HS-5 (cell line): Measurements from ENCODE around the gene SPECC1.
A peak's percentile ranks its signal among the peaks of the same experiment; 100 is the strongest.
"Not testable (repeated sequence)": the region's sequence is repeated elsewhere in the genome, so short reads cannot be mapped to it uniquely, and the experiment has no call there.

Source experiments
- DNase-seq: peaks from one replicate; pipeline ENCODE4 v3.0.0-alpha.2; 2012; ENCODE audit warnings: low read depth

The SPECC1 gene

GRCh38 chr17:20173091-20173490 is 163.9 kb downstream of the SPECC1 start:
- no peak for DNase-seq

DNA sequence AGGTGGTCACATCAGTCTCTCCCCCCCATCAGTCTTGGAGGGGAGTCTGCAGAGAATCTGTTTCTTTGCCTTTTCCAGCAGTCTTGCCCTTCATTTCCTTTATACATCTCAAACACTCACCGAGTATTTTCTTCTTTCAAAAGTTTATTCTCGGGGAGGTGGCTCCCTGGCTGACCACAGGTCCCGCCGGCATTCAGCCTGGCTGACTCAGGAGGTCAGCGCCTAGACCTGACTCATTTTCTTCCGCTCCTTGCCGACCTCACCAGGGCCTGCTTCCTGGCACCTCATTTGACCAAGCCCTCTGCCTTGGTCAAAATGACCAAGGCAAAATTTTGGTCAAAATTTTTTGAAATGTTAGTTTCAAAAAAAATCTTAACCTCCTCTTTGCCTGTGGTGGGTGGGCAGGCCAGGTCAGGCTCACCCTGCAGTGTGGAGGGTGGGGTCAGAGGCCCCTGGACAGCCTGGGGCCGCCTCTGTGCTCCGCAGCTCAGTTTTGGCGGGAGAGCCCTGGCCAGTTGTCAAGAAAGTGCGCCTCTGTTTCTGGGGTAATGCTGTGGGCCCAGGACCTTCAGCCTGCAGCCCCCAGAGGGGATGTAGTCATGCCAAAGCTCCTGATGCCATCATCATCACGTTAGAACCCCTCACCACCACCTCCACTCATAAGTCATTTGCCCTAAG is 165.6 kb downstream of the SPECC1 start:
- DNase-seq, result peak; percentile 64

DNA sequence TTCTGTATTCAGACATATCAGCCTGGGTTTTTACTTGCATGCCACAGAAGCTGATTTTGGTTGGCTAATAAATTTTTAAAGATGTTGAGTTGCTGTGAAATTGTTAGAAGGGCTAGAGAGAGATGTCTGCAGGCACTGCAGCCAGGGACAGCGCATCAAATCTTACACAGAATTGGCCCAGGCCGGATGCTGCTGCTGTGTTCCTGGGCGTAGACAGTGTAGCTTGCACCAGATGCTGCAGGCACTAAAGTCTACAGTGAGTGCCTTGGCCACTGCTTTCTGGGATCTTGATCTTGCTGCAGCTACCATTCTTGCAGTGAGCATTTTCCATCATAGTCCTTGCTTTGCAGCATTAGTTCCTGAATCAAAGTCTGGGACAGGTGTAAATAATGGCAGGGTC is 169.9 kb downstream of the SPECC1 start:
- no peak for DNase-seq

DNA sequence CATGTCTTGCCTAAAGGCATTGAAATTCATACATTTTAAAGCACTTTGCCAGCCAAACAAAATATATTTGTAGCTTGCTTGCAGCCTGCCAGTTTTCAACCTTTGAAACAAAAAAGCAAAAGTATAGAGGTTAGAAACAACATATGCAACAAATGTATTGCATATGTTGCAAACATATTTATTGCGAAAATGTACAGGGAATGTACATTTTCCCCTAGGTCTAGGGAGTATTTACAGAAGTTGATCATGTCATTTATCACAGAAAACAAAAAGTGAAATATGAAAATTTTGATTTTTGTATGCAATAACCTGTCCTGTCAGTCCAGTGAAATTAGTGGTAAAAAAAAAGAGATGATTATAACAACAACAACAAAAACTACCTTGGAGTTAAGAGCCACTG is 171.5 kb downstream of the SPECC1 start:
- no peak for DNase-seq

GRCh38 chr17:20184181-20184580 is 175.0 kb downstream of the SPECC1 start:
- no peak for DNase-seq

DNA sequence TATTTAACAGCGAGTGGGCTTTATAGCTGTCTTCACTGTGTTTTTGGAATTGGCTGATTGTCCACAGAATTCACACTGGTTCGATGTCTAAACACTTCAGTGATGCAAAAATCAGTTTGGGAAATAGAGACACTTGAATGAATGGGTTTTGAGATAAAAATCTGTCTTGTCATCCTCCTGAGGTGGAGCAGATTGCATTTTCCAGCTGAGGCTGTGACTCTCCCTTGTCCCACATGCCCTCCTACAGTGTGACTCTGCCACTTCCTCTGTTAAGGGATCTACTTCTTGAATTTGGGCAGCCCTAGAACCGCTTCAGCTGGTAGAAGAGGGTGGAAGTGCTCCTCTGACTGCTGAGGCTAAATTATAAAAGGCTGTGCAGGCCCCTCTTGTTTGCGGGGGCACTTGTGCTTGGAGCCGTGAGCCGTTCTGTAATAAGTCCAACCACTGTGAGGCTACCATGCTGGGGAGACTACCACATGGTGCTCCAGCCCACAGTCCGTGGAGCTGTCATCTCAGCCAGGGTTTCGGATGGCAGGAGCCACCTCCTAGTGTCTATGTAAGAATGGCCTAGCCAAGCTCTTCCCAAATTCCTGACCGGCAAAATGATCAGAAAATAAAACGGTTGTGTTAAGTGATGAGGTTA is 175.9 kb downstream of the SPECC1 start:
- no peak for DNase-seq

DNA sequence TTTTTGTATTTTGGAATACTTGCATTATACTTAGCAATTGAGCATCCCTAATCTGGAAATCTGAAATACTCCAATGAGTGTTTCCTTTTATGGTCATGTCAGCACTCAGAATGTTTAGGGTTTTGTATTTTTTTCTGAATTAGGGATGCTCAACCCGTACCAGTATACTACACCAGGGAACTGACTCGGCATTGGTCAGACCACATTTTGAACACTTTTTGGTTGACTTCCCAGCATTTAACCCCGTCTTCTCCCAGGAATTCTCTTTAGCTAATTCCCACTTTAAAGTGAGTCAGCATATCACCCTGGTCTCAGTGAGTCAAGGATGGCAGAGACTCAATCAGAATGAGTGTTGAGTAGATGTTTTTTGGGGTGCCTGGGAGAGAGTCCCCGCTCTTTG is 177.9 kb downstream of the SPECC1 start:
- DNase-seq, result peak; percentile 47

GRCh38 chr17:20189302-20189701 is 180.1 kb downstream of the SPECC1 start:
- no peak for DNase-seq

GRCh38 chr17:20189979-20190378 is 180.8 kb downstream of the SPECC1 start:
- no peak for DNase-seq

DNA sequence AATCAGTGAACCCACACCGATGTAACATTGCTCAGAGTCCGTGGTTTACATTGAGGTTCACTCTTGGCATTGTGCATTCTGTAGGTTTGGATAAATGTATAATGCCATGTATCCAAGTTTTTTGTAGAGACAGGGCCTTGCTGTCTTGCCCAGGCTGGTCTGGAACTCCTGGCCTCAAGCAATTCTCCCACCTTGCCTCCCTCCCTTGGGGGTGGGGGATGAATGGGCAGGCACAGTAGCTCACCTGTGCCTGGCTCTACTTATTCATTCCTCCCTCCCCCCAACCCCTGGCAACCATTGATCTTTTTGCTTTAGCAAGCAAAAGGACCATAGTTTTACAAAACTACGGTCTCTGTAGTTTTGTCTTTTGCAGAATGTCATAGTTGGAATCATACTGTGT is 181.4 kb downstream of the SPECC1 start:
- no peak for DNase-seq

- DNase-seq, result peak; percentile 69
Measured at GRCh38 chr17:20191056-20191455, 181.9 kb downstream of the SPECC1 start.

GRCh38 chr17:20196286-20196685 is 187.1 kb downstream of the SPECC1 start:
- DNase-seq, result not testable (repeated sequence)

DNA sequence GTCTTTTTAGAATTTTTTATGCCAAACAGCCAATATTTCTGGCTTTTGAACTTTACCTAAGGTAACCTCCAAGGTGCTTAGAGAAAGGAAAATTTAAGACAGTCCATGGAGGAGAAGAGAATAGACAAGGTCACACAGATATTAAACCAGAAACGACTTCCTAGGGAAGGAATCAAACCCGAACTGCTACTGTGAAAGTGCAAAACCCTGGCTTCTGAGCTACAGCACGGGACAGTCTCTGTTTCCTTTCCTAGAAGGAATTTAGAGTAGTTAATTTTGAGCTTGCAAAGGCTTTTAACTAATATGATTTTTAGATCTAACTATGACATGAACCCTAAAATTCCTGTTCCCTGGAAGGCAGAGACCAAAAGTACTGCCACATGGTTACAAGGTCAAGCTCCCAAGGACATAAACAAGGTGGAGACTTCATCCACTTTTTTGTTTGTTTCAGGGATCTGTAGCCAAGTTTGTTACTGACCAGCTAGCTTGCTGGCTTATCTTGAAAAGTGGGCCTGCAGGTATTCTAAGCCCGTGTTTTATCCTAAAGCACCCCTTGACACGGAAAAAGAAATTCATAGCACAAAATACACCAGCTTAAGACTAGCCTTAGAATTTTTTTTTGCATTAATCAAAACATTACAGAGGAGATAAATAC is 188.2 kb downstream of the SPECC1 start:
- no peak for DNase-seq

DNA sequence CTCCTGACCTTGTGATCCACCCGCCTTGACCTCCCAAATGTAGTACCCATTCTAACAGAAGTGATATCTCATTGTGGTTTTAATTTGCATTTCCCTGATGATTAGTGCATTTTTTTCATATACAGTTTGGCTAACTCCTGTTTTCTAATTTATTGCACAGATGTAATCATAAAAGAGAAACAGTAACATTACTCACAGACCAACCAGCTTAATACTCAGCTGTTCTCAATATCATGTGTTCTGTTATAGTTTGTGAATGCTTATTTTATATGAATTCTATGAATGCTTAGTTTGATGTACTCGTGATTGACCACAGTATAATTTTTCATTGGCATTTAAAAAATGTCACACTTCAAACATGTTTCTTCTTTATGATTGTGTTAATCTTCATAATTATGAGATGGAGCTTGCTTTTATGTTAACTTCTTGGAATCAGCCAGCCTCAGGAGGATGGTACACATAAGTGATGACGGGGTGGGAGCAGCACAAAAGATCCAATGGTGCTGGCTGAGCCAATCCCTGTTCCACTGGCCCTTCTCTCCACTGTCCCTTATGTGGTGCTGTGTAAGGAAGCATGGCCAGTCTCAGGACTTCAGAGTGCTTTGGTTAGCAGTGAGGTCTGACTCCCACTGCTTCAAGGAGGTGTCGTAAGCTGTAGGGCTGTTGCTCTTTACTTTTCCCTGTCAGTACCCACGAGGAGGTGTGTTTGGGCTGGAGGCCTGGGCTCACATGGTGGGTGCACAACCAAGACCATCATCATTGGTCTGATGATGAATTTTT is 191.0 kb downstream of the SPECC1 start:
- no peak for DNase-seq

DNA sequence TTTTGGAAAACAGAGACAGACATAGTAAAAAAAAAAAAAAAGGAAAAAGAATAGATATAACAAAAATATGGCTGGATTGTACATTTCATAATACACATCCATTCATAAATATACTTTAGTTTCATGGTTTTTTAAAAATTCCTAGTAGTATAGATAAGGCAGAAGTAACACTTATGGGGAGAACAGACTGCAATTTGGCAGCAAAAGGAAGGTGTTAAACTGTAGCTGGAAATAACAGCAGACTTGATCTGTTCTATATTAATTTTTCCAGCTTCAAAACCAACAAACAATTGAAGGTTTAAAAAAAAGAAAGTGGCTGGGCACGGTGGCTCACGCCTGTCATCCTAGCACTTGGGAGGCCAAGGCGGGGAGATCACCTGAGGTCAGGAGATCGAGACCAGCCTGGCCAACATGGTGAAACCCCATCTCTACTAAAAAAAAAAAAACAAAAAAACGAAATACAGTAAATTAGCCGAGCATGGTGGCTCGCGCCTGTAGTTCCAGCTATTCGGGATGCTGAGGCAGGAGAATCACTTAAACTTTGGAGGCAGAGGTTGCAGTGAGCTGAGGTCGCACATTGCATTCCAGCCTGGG is 191.8 kb downstream of the SPECC1 start:
- DNase-seq, result no peak

DNA sequence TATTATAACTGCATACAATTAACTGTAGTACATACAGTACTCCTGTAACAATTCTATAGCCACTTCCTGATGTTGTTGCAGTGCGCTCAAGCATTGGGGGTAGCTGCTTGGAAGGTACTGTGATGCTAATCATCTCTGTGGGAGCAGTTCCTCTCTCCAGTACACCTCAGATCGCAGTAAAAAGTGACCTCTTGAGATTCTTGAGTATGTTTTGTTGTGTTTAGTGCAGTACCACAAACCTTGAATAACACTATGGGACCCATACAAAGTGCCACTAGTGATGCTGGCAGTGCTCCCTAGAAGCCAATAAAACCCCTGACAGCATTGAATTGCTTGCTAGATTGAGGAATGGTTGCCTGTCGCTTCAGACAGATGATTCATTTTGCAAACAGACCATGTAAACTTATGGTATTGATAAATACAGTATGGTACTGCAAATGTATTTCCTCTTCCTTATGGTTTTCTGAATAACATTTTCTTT is 193.0 kb downstream of the SPECC1 start:
- no peak for DNase-seq

DNA sequence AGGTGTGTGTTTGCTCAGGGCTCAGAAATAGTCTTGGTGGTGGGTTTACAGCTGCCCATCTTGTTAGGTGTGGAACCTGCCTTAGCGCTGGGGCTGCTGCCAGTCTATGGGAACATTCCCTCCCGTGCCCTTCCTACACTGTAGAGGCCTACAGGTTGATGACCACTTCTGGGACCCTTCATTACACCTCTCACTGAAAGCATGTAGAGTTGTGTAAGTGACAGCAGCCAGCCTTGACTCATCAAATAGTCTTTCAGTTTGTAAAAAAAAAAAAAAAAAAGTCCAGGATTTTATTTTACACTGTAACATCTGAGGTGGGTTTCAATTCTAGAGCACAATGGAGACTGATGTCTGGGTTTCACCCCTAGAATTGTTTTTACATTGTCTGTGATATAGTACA is 193.9 kb downstream of the SPECC1 start:
- DNase-seq, result no peak

- DNase-seq, result no peak
Measured at GRCh38 chr17:20203761-20204263, 194.7 kb downstream of the SPECC1 start.

DNA sequence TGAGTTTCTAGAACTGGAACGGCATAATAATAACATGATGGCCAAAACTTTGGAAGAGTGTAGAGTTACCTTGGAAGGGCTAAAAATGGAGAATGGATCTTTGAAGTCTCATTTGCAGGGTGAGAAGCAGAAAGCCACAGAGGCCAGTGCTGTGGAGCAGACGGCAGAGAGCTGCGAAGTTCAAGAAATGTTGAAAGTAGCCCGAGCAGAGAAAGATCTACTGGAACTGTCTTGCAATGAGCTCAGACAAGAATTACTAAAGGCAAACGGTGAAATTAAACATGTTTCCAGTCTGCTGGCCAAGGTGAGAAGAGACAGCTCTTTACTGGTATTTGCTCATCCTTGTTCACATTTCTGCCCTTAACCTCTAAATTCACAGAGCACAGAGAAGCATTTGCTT is 196.4 kb downstream of the SPECC1 start:
- DNase-seq, result no peak

DNA sequence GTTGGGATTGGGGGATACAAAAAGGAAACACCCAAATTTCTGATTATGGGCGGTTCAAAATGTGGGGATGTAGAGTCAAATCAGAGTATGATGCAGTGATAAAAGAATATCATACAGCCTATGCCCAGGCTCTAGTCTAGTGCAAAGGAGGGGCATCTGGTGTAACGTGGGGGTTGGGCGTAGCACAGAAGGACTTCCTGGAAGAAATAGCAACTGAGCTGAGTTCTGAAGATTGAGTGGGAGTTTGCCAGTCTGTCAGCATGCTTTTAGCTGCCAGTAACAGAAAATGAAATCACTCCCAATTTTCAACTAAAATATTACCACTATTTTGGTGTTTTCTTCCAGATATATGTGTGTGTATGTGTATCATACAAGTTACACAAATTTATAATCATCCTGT is 196.9 kb downstream of the SPECC1 start:
- DNase-seq, result no peak

DNA sequence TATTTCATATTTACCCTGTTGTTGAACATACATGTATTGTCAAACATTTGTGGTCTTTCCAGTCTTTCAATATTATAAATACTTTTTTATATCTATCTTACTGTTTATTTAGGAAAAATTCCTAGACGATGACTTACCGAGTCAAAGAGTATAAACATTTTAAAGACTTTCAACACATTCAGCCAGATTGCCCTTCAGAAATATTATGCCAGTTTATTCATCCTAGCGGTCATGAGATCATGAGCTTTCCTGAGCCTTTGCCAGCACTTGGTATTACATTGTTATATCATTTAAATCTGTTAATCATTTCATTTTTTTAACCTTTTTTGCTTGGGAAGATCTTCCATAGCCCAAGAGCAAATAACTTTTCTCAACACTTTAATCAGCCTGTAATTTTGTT is 197.4 kb downstream of the SPECC1 start:
- DNase-seq, result peak; percentile 74
